ENCODE measurements around the gene RPL22. TPM values are rescaled to one million over a fixed set of nuclear protein-coding genes. Genes with fewer than 3 reads are reported as not detected.

RPL22 gene
- total and polyA plus RNA-seq, 2 of the 4 experiments (the other 2 are of a cell fraction), result 26.2 to 131 TPM

DNA sequence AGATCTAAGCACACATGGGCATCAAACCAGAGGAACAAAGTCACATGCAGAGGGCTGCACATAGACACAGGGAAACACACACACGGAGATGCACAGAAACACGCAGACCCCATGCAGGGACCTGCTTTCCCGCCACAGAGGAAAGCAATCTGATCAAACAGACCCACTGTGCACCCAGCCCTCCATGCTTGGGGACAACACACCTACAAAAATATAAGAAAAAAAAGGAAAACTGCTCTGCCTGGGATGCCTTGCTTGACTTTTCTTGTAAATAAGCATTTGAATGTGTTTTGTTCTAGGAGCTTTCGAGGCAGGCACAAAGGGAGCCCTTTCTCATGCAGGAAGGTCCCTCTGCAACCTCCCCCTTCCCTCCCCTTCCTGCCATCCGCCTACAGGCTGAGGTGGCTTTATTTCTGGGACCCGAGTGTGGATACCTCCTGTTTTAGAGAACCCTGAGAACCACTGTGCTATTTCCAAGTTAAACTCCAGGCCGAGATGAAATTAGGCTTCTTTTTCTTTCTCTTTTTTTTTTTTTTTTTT, 39.9 kb upstream of the RPL22 start:
- Histone ChIP-seq H3K79me1 (ENCODE audit: low read depth in 1 of 2, low read length in 2 of 2) (peaks cover 8 to 11% of the 10 kb centered on the region in 2 experiments), H2AFZ (replicated peaks; ENCODE audit: low read length, poor library complexity) (no peak overlapping the region), H2BK120ac (ENCODE audit: low read depth, low read length) (no peak overlapping the region), H3K4ac (ENCODE audit: low read depth, low read length) (no peak overlapping the region), H2AK5ac (ENCODE audit: low read depth, low read length) (no peak overlapping the region), H3K9me1 (ENCODE audit: insufficient read depth, low read length) (no peaks in the 10 kb centered on the region; the same call in 1 of the 2 replicates), H3K18ac (ENCODE audit: low read depth, low read length) (no peak overlapping the region), H4K91ac (ENCODE audit: insufficient read depth, low read depth, low read length) (no peak overlapping the region), H3K23ac (ENCODE audit: low read depth, low read length) (no peak overlapping the region), H3K4me2 (ENCODE audit: low read depth, low read length) (no peak overlapping the region), H3K56ac (ENCODE audit: extremely low read depth, insufficient read depth, low read length) (no peak overlapping the region), H3K14ac (replicated peaks; ENCODE audit: low read depth, low read length) (no peak overlapping the region), H3K27me3 (ENCODE audit: control insufficient read depth, insufficient read depth, low read length) (peaks cover 48% of the 10 kb centered on the region), H2AK9ac (replicated peaks; ENCODE audit: low read depth, low read length, poor library complexity) (no peak overlapping the region), H2BK20ac (ENCODE audit: low read depth, low read length) (no peak overlapping the region), H4K5ac (ENCODE audit: low read depth, low read length) (no peak overlapping the region), H2BK5ac (ENCODE audit: low read depth, low read length, poor library complexity, severe bottlenecking) (no peak overlapping the region), H3K9ac (ENCODE audit: low read depth, low read length) (no peak overlapping the region), H3K36me3 (ENCODE audit: control insufficient read depth, insufficient read depth, low read length) (no peaks in the 10 kb centered on the region), H2BK15ac (ENCODE audit: low read depth, low read length) (no peak overlapping the region), H3K9me3 (ENCODE audit: control insufficient read depth, insufficient read depth, low read length) (no peaks in the 10 kb centered on the region), H4K20me1 (ENCODE audit: insufficient read depth, low read length) (0 out of 2 replicates have a peak, but pooled peaks cover 4% of the 10 kb centered on the region), H4K8ac (ENCODE audit: low read depth in 2 of 2, low read length in 2 of 2) (no peak overlapping the region), H3K4me1 (ENCODE audit: control insufficient read depth, insufficient read depth, low read length) (peaks cover 4% of the 10 kb centered on the region; the same call in 1 of the 2 replicates), H3K4me3 (ENCODE audit: insufficient read depth, low read depth, low read length) (no peak overlapping the region), H3K27ac (ENCODE audit: insufficient read depth, low read length) (no peak overlapping the region)
- in situ Hi-C loops (cut with MboI; ENCODE audit: low sequenced_read_pairs), result no loop called here
- ATAC-seq (ENCODE audit: low read depth), result no peak
- ChIA-PET POLR2A (ENCODE audit: unreplicated experiment) (no interaction called here), CTCF (no interaction called here)
- intact Hi-C loops (cut with micrococcal nuclease), result no loop called here
- no peak for TF ChIP-seq CEBPB (IDR thresholded peaks at IDR 0.05; ENCODE audit: low read depth, low read length)
- no peak for TF ChIP-seq MAZ (IDR thresholded peaks at IDR 0.05; ENCODE audit: borderline replicate concordance, low read depth, low read length)
- TF ChIP-seq POLR2A (IDR thresholded peaks at IDR 0.05; ENCODE audit: low read depth, low read length), result no peak
- no peak for TF ChIP-seq CHD1 (IDR thresholded peaks at IDR 0.05; ENCODE audit: low read depth, low read length)
- TF ChIP-seq NFE2L2 (IDR thresholded peaks at IDR 0.05; ENCODE audit: low read depth, low read length), result no peak
- TF ChIP-seq SMC3 (IDR thresholded peaks at IDR 0.05; ENCODE audit: low read depth, low read length), result no peak
- no peak for TF ChIP-seq FOS (IDR thresholded peaks at IDR 0.05; ENCODE audit: low read depth, low read length)
- no peak for TF ChIP-seq MXI1 (IDR thresholded peaks at IDR 0.05; ENCODE audit: borderline replicate concordance, low read depth, low read length)
- TF ChIP-seq BHLHE40 (IDR thresholded peaks at IDR 0.05; ENCODE audit: low read depth, low read length), result no peak
- no peak for TF ChIP-seq MAFK (IDR thresholded peaks at IDR 0.05; ENCODE audit: low read depth, low read length)
- TF ChIP-seq, protein P1, sequence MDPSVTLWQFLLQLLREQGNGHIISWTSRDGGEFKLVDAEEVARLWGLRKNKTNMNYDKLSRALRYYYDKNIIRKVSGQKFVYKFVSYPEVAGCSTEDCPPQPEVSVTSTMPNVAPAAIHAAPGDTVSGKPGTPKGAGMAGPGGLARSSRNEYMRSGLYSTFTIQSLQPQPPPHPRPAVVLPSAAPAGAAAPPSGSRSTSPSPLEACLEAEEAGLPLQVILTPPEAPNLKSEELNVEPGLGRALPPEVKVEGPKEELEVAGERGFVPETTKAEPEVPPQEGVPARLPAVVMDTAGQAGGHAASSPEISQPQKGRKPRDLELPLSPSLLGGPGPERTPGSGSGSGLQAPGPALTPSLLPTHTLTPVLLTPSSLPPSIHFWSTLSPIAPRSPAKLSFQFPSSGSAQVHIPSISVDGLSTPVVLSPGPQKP (IDR thresholded peaks at IDR 0.05; ENCODE audit: borderline replicate concordance, low read depth, low read length), result no peak
- TF ChIP-seq RCOR1 (IDR thresholded peaks at IDR 0.05; ENCODE audit: insufficient replicate concordance, low read length), result no peak
- TF ChIP-seq CTCF (conservative IDR thresholded peaks at IDR 0.05; ENCODE audit: low read depth, low read length), result no peak
- TF ChIP-seq RAD21 (IDR thresholded peaks at IDR 0.05; ENCODE audit: low read length), result no peak
- TF ChIP-seq, protein P2, sequence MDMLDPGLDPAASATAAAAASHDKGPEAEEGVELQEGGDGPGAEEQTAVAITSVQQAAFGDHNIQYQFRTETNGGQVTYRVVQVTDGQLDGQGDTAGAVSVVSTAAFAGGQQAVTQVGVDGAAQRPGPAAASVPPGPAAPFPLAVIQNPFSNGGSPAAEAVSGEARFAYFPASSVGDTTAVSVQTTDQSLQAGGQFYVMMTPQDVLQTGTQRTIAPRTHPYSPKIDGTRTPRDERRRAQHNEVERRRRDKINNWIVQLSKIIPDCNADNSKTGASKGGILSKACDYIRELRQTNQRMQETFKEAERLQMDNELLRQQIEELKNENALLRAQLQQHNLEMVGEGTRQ (IDR thresholded peaks at IDR 0.05; ENCODE audit: low read depth, low read length), result no peak
- DNase-seq, result no peak
- 20% methylated on average over 1 of the region's 7 CpGs; no CpG with 5 or more reads in 1 of the 2 experiments for WGBS, 2 experiments (ENCODE audit: extremely low coverage in 2 of 2, insufficient read length in 1 of 2)
- BruUV-seq (replicated peaks), result no TSS peak
- dilution Hi-C loops (cut with HindIII; ENCODE audit: low sequenced_read_pairs, unreplicated experiment), result no loop called here

Data from IMR-90 (cell line).